Retinal pigment epithelial cell (primary cell): ENCODE data around the gene NAP1L4.

Source experiments
- DNase-seq: peaks from one replicate; pipeline ENCODE4 v3.0.0-alpha.2; 2010; ENCODE audit warnings: low read depth
- H3K4me3 ChIP-seq: 2 replicates; pipeline ENCODE4 v1.5.1; 2011; ENCODE audit warnings: mild to moderate bottlenecking, low read length, control low read depth, moderate library complexity
- CTCF ChIP-seq: conservative IDR thresholded peaks from 2 replicates; pipeline ENCODE4 v1.5.1; 2011; ENCODE audit warnings: low read depth, low read length, control low read depth, inconsistent platforms

NAP1L4 gene

DNA sequence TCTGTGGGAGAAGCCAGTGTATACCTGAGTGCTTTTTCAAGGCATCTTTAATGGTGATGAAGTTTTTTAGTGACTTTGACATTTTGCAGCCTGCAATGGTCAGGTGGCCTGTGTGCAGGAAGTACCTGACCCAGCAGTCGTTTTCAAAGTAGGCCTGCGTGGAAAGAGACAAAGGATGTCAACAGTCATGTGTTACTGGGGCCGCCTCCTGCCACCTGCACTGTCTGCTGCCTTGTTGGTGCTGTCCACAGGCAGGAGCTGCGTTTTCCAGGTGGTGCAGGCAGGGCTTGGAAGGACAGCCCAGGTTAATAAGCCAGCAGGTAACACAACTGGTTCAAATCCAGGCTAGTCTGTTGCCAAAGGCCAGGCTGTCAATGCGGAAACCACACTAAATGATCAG is 26.5 kb upstream of the NAP1L4 start:
- DNase-seq = no peak
- no peak overlapping the region for H3K4me3 ChIP-seq
- no peak for TF ChIP-seq CTCF

- no peak for DNase-seq
- H3K4me3 ChIP-seq = no peak overlapping the region
- no peak for TF ChIP-seq CTCF
These were observed 24.7 kb upstream of the NAP1L4 start for GRCh38 chr11:3016861-3017260.

DNA sequence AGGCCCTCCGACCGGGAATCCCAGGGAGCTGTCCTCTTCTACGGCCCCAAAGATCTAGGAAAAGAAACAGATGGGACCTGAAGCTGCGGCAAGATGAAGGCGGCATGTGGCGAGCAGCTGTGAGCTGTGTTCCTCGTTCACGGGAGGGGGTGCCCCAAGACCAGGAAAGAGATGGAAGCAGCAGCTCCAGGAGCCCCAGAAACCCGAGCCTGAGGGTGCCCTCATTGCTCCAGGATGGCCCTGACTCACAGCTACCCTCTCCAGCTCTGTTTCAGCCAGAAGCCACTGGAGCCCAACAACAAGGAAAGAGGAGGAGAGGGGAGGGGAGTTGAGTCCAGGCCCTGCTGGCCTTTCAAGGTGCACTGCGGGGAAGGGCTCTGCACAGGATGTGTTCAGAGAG is 23.7 kb upstream of the NAP1L4 start:
- no peak overlapping the region for H3K4me3 ChIP-seq
- no peak for TF ChIP-seq CTCF

GRCh38 chr11:3014943-3015342 is 22.8 kb upstream of the NAP1L4 start:
- no peak for DNase-seq
- no peak overlapping the region for H3K4me3 ChIP-seq
- TF ChIP-seq CTCF = no peak

More for the DNA sequence above, 23.7 kb upstream of the NAP1L4 start:
- DNase-seq = no peak

GRCh38 chr11:3014057-3014938 is 22.2 kb upstream of the NAP1L4 start:
- H3K4me3 ChIP-seq = no peak overlapping the region
- TF ChIP-seq CTCF = no peak
- DNase-seq = no peak

DNA sequence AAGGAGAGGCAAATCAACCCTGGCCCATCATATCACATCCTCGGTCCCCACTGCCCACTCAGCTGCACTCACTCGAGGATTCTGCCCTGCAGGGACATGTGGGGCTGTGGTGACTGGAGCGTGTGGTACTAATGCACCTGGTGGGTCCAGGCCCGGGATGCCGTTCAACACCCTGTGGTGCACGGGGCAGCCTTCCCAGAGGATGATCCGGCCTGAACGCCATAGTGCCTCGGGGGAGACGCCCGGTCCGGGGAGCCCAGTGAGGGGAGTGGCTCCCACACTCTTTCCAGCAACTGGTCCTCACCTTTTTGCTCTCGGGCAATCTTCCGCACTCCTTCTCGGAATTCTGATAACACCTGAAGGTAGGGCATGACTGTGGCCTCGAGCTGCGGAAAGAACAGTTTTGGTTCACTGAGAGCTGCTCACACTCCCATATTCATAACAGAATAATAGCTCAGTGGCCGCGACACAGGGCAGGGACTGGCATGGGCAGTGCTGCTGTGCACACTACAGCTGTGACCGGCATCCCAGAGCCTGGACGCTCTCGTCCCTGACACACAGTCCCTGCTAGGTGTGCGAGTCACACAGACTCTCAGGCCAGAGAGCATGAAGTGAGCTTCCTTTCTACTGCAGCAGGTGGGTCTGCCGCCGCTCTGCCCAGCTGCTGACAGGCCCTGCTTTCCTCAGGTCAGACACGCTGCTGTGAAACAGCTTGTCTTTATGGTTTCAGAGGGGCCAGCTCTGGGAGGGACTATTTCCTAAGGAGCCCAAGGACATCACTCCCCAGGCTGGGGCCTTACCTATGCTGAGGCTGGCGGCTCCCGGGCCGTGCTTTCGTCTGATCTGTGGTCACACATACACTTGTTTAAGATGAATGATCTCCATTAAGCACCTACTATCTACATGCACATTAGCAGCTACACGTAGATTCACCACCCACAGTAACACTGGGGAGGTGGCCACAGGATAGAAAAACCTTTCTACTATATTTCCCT is 20.1 kb upstream of the NAP1L4 start:
- H3K4me3 ChIP-seq = no peak overlapping the region
- no peak for DNase-seq
- no peak for TF ChIP-seq CTCF
